Stimulated activated CD8-positive, alpha-beta memory T cell treated with anti-CD3 and anti-CD28 coated beads, Interleukin-4, amount 100 ng/mL, for 24 hours (primary cell): ENCODE data around the gene P3H2.

Experiments used
- DNase-seq: peaks from one replicate; pipeline ENCODE4 v3.0.0-alpha.2; 2020; ENCODE audit warnings: low read depth

The P3H2 gene

GRCh38 chr3:190124067-190124466 lies 3.4 kb upstream of the P3H2 start:
- DNase-seq, result no peak

GRCh38 chr3:190122198-190122771 lies 1.6 kb upstream of the P3H2 start:
- DNase-seq, result no peak

- DNase-seq, result no peak
Measured at GRCh38 chr3:190121383-190121782, 686 bp upstream of the P3H2 start.

- DNase-seq, result no peak
Measured at GRCh38 chr3:190121061-190121377, 322 bp upstream of the P3H2 start.

- no peak for DNase-seq
Measured at GRCh38 chr3:190119461-190120268, 1.0 kb downstream of the P3H2 start.

GRCh38 chr3:190118438-190118837 lies 2.3 kb downstream of the P3H2 start:
- DNase-seq, result no peak

GRCh38 chr3:190117981-190118380 lies 2.7 kb downstream of the P3H2 start:
- no peak for DNase-seq

- no peak for DNase-seq
Measured at GRCh38 chr3:190116551-190117067, 4.1 kb downstream of the P3H2 start.

GRCh38 chr3:190110826-190111225 lies 9.9 kb downstream of the P3H2 start:
- DNase-seq, result no peak

- no peak for DNase-seq
Measured at GRCh38 chr3:190109441-190109840, 11.3 kb downstream of the P3H2 start.

GRCh38 chr3:190108804-190109203 lies 11.9 kb downstream of the P3H2 start:
- no peak for DNase-seq

GRCh38 chr3:190105876-190106275 lies 14.8 kb downstream of the P3H2 start:
- no peak for DNase-seq

GRCh38 chr3:190101320-190102011 lies 19.2 kb downstream of the P3H2 start:
- no peak for DNase-seq

- DNase-seq, result no peak
Measured at GRCh38 chr3:190099099-190099498, 21.6 kb downstream of the P3H2 start.

GRCh38 chr3:190097617-190098016 lies 23.1 kb downstream of the P3H2 start:
- no peak for DNase-seq

GRCh38 chr3:190097025-190097424 lies 23.7 kb downstream of the P3H2 start:
- DNase-seq, result no peak

GRCh38 chr3:190096345-190096744 lies 24.4 kb downstream of the P3H2 start:
- DNase-seq, result no peak

- DNase-seq, result no peak
Measured at GRCh38 chr3:190094160-190094718, 26.5 kb downstream of the P3H2 start.

- no peak for DNase-seq
Measured at GRCh38 chr3:190092250-190092649, 28.4 kb downstream of the P3H2 start.

- DNase-seq, result no peak
Measured at GRCh38 chr3:190089711-190090110, 31.0 kb downstream of the P3H2 start.

GRCh38 chr3:190088890-190089289 lies 31.8 kb downstream of the P3H2 start:
- no peak for DNase-seq

GRCh38 chr3:190086191-190086590 lies 34.5 kb downstream of the P3H2 start:
- DNase-seq, result no peak

- no peak for DNase-seq
Measured at GRCh38 chr3:190084983-190085382, 35.7 kb downstream of the P3H2 start.
